ENCODE data around the gene PEAK1.

PEAK1 gene

DNA sequence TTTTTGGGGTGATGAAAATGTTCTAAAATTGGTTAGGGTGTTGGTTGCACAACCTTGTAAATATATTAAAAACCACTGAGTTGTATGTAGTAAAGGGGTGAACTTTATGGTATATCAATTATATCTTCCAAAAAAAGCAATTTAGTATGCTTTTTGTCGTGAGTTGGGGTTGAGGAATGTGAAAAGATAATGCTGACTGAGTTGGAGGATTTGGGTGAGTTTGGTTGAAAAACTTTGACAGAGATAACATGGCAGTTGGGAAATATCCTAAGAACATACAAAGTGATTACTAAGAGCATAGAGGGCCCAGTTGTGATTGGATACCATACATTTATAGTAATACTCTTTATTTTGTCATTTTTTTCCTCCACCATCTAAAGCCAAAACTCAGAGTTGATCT is 34.4 kb upstream of the PEAK1 start:
- Histone ChIP-seq H3K27me3 (ENCODE audit: insufficient read depth, low read length) (no peaks in the 10 kb centered on the region), H3K9me3 (ENCODE audit: insufficient read depth, low read depth, low read length) (no peaks in the 10 kb centered on the region; the same call in 1 of the 2 replicates), H3K9ac (ENCODE audit: low read depth, low read length) (no peak overlapping the region), H3K4me1 (ENCODE audit: insufficient read depth, low read length) (peaks cover 8% of the 10 kb centered on the region; the same call in 1 of the 2 replicates), H3K36me3 (ENCODE audit: insufficient read depth, low read depth, low read length) (peaks cover 17% of the 10 kb centered on the region), H3K27ac (ENCODE audit: low read length) (no peak overlapping the region), H3K4me3 (ENCODE audit: low read length) (no peak overlapping the region)

DNA sequence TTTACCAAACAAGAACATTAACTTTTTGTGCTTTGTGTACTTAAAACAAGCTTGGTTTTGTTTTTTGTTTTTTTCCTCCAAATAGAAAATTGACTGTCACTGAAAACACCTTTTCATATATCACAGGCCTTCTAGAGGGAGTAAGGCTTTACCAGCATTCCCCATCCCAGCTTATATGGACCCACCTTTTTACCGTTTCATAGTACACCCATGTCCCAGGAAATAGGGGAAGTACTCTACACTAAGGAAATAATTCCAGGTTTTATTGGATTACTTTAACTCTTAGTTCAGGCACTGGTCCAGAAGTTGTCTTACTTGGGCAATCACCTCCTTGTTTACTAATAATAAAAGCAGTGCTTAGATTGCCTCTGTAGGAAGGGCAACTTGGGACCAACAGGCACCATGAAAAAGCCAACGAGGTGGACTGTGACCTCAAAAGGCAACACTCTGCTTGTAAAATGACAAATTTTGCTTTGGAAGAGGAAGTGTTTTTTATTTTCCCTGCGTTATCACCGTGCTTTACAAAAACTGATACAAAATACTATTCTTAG is 27.0 kb upstream of the PEAK1 start:
- no peak overlapping the region for H3K4me3 ChIP-seq (ENCODE audit: low read length)
- no peaks in the 10 kb centered on the region for H3K27me3 ChIP-seq (ENCODE audit: insufficient read depth, low read length)
- peaks cover 6% of the 10 kb centered on the region; the same call in 1 of the 2 replicates for H3K4me1 ChIP-seq (ENCODE audit: insufficient read depth, low read length)
- H3K27ac ChIP-seq (ENCODE audit: low read length): no peak overlapping the region
- 0 out of 2 replicates have a peak, but pooled peaks cover 7% of the 10 kb centered on the region for H3K36me3 ChIP-seq (ENCODE audit: insufficient read depth, low read depth, low read length)
- H3K9ac ChIP-seq (ENCODE audit: low read depth, low read length): no peak overlapping the region
- no peaks in the 10 kb centered on the region; the same call in 1 of the 2 replicates for H3K9me3 ChIP-seq (ENCODE audit: insufficient read depth, low read depth, low read length)

DNA sequence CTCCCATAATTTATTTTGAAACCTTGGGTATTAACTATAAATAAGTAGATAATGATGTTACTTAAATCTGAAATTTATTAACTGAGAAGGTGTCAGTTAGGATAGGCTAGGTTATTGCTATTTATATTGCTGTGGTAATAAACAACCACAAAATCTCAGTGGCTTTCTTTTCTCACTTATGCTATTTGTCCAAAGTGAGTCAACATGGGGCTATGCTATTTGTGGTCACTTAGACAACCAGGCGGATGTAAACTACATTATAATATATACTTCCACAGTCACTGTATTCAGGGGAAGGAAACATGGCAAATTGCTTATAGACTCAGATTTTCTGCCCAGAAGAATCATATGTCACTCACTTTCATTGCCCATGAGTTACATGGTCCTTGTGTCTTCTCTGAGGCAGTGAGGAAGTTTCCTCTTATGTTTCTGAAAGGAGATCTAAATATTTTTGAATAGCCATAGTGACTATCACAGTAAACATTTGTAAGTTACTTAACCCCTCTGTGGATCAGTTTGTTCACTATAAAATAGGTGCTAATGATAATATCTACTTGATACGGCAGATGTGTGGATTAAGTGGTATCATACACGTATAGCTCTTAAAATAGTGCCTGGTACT is 20.6 kb upstream of the PEAK1 start:
- Histone ChIP-seq H3K9me3 (ENCODE audit: insufficient read depth, low read depth, low read length) (no peaks in the 10 kb centered on the region), H3K27ac (ENCODE audit: low read length) (no peak overlapping the region), H3K4me1 (ENCODE audit: insufficient read depth, low read length) (peaks cover 4% of the 10 kb centered on the region; the same call in 1 of the 2 replicates), H3K36me3 (ENCODE audit: insufficient read depth, low read depth, low read length) (no peaks in the 10 kb centered on the region), H3K27me3 (ENCODE audit: insufficient read depth, low read length) (no peaks in the 10 kb centered on the region), H3K9ac (ENCODE audit: low read depth, low read length) (no peak overlapping the region), H3K4me3 (ENCODE audit: low read length) (no peak overlapping the region)

DNA sequence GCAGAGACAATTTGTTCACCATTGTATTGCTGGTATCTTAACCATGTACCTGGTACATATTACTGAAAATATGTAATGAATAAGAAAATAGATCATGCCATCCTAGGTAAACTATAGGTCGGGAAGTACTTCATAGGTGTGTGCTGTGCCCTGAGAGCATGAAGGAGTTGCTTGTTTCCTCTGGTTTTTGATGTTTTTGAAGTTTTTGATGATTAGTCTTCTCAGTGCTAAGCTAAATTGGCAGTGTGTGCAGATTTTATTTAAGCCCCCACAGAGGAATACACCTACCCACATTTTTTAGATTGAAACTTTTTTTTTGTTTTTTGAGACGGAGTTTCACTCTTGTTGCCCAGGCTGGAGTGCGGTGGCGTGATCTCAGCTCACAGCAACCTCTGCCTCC is 17.4 kb upstream of the PEAK1 start:
- Histone ChIP-seq H3K9me3 (ENCODE audit: insufficient read depth, low read depth, low read length) (no peaks in the 10 kb centered on the region), H3K4me3 (ENCODE audit: low read length) (no peak overlapping the region), H3K4me1 (ENCODE audit: insufficient read depth, low read length) (no peaks in the 10 kb centered on the region), H3K36me3 (ENCODE audit: insufficient read depth, low read depth, low read length) (no peaks in the 10 kb centered on the region), H3K27me3 (ENCODE audit: insufficient read depth, low read length) (no peaks in the 10 kb centered on the region), H3K9ac (ENCODE audit: low read depth, low read length) (no peak overlapping the region), H3K27ac (ENCODE audit: low read length) (no peak overlapping the region)

DNA sequence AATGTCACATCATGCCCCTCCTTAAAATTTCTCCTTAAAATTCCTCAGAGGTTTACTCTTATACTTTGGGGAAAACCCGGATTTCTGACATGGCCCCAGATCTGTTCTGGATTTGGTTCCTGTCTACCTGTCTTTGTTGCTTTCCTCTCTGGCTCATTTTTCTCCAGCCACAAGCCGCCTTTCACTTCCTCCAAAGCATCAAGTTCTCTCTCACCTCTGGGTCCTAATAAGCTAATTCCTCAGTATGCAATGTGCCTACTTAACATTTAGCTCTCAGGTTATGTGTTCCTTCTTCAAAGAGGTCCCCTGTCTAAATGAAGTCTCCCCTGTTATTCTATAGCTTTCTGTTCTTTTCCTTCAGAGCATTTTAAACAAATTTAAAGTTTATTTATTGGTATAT is 16.9 kb upstream of the PEAK1 start:
- Histone ChIP-seq H3K36me3 (ENCODE audit: insufficient read depth, low read depth, low read length) (no peaks in the 10 kb centered on the region), H3K27ac (ENCODE audit: low read length) (no peak overlapping the region)

DNA sequence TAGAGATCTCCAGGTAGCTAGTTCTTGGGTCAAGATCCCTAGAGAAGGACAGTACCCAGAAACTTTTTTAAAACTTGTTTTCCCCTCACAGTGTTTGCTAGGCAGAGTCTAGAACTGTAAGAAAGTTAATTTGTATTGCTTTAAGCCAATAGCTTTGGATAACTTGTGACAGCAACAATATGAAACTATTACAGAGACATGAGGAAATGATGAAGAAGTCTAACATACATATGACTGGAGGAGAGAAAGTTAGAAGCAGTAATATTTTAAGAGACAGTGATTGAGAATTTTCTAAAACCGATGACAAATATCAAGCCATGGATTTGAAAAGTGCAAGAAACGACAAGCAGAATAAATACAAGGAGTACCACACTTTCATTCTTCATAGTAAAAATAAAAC is 10.7 kb upstream of the PEAK1 start:
- H3K27ac ChIP-seq (ENCODE audit: low read length): no peak overlapping the region
- H3K27me3 ChIP-seq (ENCODE audit: insufficient read depth, low read length): no peaks in the 10 kb centered on the region
- no peak overlapping the region for H3K9ac ChIP-seq (ENCODE audit: low read depth, low read length)
- H3K9me3 ChIP-seq (ENCODE audit: insufficient read depth, low read depth, low read length): no peaks in the 10 kb centered on the region
- no peaks in the 10 kb centered on the region for H3K4me1 ChIP-seq (ENCODE audit: insufficient read depth, low read length)
- H3K4me3 ChIP-seq (ENCODE audit: low read length): no peak overlapping the region
- no peaks in the 10 kb centered on the region for H3K36me3 ChIP-seq (ENCODE audit: insufficient read depth, low read depth, low read length)

More for the DNA sequence above, 16.9 kb upstream of the PEAK1 start:
- Histone ChIP-seq H3K4me3 (ENCODE audit: low read length) (no peak overlapping the region), H3K9me3 (ENCODE audit: insufficient read depth, low read depth, low read length) (no peaks in the 10 kb centered on the region), H3K9ac (ENCODE audit: low read depth, low read length) (no peak overlapping the region), H3K4me1 (ENCODE audit: insufficient read depth, low read length) (no peaks in the 10 kb centered on the region), H3K27me3 (ENCODE audit: insufficient read depth, low read length) (no peaks in the 10 kb centered on the region)

DNA sequence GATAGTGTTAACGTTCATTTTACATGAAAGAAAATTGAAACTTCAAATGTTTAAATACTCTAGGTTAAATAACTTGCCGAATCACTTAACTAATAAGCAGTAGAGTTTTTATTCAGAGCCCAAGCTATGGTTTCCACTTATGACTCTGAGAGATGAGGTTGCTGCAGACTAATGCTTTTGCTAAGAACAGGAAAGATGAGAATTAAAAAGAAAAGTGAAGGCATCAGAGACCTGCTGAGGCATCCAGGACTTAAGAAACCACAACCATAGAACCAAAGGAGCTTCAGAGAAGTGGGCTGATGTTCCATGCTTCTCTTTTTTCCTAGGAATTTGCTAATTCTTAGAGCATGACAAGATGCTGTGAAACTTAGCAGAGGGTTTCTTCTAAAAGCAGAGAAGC is 10.3 kb upstream of the PEAK1 start:
- H3K9me3 ChIP-seq (ENCODE audit: insufficient read depth, low read depth, low read length): no peaks in the 10 kb centered on the region
- no peak overlapping the region for H3K27ac ChIP-seq (ENCODE audit: low read length)
- no peaks in the 10 kb centered on the region for H3K36me3 ChIP-seq (ENCODE audit: insufficient read depth, low read depth, low read length)
- no peak overlapping the region for H3K9ac ChIP-seq (ENCODE audit: low read depth, low read length)
- no peaks in the 10 kb centered on the region for H3K27me3 ChIP-seq (ENCODE audit: insufficient read depth, low read length)
- no peaks in the 10 kb centered on the region for H3K4me1 ChIP-seq (ENCODE audit: insufficient read depth, low read length)
- no peak overlapping the region for H3K4me3 ChIP-seq (ENCODE audit: low read length)

DNA sequence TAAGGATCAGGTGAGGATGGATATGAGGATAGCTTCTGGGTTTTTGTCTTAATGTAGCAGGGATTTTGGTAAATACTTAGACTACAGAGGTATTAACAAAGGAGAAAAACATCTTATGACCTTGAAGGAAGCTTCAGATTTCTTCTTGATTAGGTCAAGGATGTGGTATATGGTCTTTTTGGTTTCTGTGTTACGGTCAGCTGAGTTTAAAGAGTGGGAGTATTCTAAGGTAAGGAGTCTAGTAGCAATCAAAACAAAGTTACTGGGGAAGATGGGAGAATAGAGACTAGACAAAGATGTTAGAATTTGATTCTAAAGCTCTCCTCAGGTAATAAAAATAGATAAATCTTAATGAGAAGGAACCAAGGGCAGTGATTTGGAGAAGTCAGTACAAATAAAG is 7.0 kb upstream of the PEAK1 start:
- Histone ChIP-seq H3K27me3 (ENCODE audit: insufficient read depth, low read length) (no peaks in the 10 kb centered on the region), H3K9ac (ENCODE audit: low read depth, low read length) (no peak overlapping the region), H3K36me3 (ENCODE audit: insufficient read depth, low read depth, low read length) (no peaks in the 10 kb centered on the region), H3K4me3 (ENCODE audit: low read length) (no peak overlapping the region), H3K4me1 (ENCODE audit: insufficient read depth, low read length) (peaks cover 7% of the 10 kb centered on the region; the same call in 1 of the 2 replicates), H3K9me3 (ENCODE audit: insufficient read depth, low read depth, low read length) (no peaks in the 10 kb centered on the region), H3K27ac (ENCODE audit: low read length) (no peak overlapping the region)

DNA sequence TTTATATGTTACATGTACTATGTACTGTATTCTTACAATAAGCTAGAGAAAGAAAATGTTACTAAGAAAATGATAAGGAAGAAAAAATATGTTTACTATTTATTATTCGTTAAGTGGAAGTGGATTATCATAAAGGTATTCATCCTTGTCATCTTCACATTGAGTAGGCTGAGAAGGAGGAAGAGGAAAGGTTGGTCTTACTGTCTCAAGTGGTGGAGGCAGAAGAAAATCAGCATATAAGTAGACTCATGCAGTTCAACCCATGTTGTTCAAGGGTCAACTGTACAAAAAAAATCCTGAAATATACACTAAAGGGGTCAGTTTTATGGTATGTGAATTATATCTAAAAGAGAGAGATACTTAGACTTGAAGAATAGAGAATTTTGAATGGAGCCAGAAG is 6.5 kb upstream of the PEAK1 start:
- no peak overlapping the region for H3K4me3 ChIP-seq (ENCODE audit: low read length)
- peaks cover 7% of the 10 kb centered on the region; the same call in 1 of the 2 replicates for H3K4me1 ChIP-seq (ENCODE audit: insufficient read depth, low read length)
- no peaks in the 10 kb centered on the region for H3K9me3 ChIP-seq (ENCODE audit: insufficient read depth, low read depth, low read length)
- no peak overlapping the region for H3K27ac ChIP-seq (ENCODE audit: low read length)
- H3K9ac ChIP-seq (ENCODE audit: low read depth, low read length): no peak overlapping the region
- H3K36me3 ChIP-seq (ENCODE audit: insufficient read depth, low read depth, low read length): no peaks in the 10 kb centered on the region
- H3K27me3 ChIP-seq (ENCODE audit: insufficient read depth, low read length): no peaks in the 10 kb centered on the region

DNA sequence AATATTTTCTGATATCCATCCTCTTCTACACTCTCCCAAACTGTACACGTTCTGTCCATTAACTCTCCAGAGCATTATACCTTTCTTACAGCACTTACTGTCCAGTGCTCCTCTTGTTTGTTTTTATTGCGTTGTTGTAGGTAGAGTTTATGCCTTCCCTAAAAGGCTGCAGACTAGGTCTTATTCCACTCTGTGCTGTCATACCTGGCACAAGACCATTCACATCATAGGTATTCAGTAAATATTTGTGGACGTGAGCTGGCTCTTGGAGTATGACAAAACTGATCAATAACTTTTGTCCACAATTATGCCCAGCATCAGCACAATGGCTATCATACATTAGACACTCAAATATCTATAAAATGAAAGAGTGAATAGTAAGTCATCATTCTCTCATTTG is 5.2 kb upstream of the PEAK1 start:
- no peaks in the 10 kb centered on the region for H3K27me3 ChIP-seq (ENCODE audit: insufficient read depth, low read length)
- H3K27ac ChIP-seq (ENCODE audit: low read length): no peak overlapping the region
- no peaks in the 10 kb centered on the region for H3K9me3 ChIP-seq (ENCODE audit: insufficient read depth, low read depth, low read length)
- no peaks in the 10 kb centered on the region for H3K36me3 ChIP-seq (ENCODE audit: insufficient read depth, low read depth, low read length)
- peaks cover 7% of the 10 kb centered on the region; the same call in 1 of the 2 replicates for H3K4me1 ChIP-seq (ENCODE audit: insufficient read depth, low read length)
- no peak overlapping the region for H3K9ac ChIP-seq (ENCODE audit: low read depth, low read length)
- H3K4me3 ChIP-seq (ENCODE audit: low read length): no peak overlapping the region

DNA sequence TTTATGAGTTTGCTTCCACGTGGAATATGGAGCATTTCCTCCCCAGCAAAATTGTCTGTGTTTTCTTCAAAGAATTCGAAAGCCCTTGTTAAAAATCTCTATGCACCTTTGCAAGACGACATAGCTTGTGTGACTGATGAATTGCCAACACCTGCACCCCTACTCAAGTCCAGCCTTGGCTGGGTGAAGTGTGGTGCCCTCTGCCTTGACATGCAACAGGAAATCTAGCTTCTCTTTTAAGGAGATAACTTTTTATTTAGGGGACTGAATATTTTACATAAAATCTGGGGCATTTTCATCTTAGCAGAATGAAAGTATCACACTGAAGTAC is 1.4 kb upstream of the PEAK1 start:
- Histone ChIP-seq H3K27ac (ENCODE audit: low read length) (peak overlapping the region; percentile 80), H3K9ac (ENCODE audit: low read depth, low read length) (peak overlapping the region; percentile 89; the same call in 1 of the 2 replicates), H3K4me3 (ENCODE audit: low read length) (peak overlapping the region; percentile 80), H3K27me3 (ENCODE audit: insufficient read depth, low read length) (0 out of 2 replicates have a peak, but pooled peaks cover 9% of the 10 kb centered on the region), H3K9me3 (ENCODE audit: insufficient read depth, low read depth, low read length) (no peaks in the 10 kb centered on the region), H3K4me1 (ENCODE audit: insufficient read depth, low read length) (peaks cover 25% of the 10 kb centered on the region), H3K36me3 (ENCODE audit: insufficient read depth, low read depth, low read length) (no peaks in the 10 kb centered on the region)

DNA sequence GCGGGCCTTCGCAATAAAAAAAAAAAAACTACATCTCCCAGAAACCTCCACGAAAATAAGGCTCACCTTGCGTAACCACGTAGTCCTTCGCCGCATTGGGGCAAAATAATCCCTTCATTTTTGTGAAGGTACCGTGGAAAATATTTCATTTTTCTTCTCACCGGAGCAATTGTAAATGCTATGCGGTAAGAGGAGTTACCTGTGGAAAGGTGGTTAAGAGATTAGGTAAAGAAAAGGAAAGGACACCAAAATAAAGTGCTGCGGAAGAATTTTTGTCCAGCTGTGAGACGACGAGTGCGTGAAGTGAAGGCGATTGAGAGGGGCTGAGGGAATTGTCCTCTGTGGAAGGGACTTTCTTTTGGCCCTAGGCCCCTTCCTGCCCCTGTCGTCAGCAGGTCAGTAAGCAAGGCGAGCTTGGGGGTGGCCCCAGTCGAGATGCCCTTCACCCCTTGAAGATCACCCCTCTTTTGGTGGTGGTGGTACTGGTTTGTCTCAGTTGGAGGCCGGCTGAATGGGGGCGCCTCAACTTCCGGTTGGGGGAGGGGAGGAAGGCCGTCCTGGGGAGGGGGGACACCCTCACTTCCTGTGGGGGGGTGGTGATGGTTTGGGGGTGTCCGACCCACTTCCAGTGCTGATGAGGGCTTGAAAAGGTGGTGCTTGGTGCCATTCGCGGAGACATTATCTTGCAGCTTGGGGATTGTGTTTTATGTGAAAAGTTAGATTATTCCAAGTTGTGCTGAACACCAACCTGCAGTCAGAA is 886 bp upstream of the PEAK1 start, which contains the start of gene HMG20A:
TSS of gene HMG20A (plus strand) at position 279 of the 760 bp plus-strand sequence. CDS start 37,520 bp downstream, outside the sequence.
- Histone ChIP-seq H3K36me3 (ENCODE audit: insufficient read depth, low read depth, low read length) (no peaks in the 10 kb centered on the region), H3K4me3 (ENCODE audit: low read length) (peak within 1 kb of the TSS; percentile 80), H3K27ac (ENCODE audit: low read length) (peak within 1 kb of the TSS; percentile 80), H3K9ac (ENCODE audit: low read depth, low read length) (peak within 1 kb of the TSS; percentile 89; the same call in 1 of the 2 replicates), H3K9me3 (ENCODE audit: insufficient read depth, low read depth, low read length) (no peaks in the 10 kb centered on the region), H3K27me3 (ENCODE audit: insufficient read depth, low read length) (0 out of 2 replicates have a peak, but pooled peaks cover 9% of the 10 kb centered on the region), H3K4me1 (ENCODE audit: insufficient read depth, low read length) (peaks cover 30% of the 10 kb centered on the region)
